ENCODE measurements around the gene CA14.
A peak's percentile ranks its signal among the peaks of the same experiment; 100 is the strongest.
"Not testable (repeated sequence)": the region's sequence is repeated elsewhere in the genome, so short reads cannot be mapped to it uniquely, and the experiment has no call there.

CA14 gene

GRCh38 chr1:150257624-150258585, at the start of gene CA14:
CA14 (plus strand) TSS chr1:150257774; CDS start chr1:150258129, 355 bp downstream.
- no peak for DNase-seq

GRCh38 chr1:150208460-150208859, 49.1 kb upstream of the CA14 start:
- DNase-seq, result not testable (repeated sequence)

GRCh38 chr1:150210091-150210490, 47.5 kb upstream of the CA14 start:
- no peak for DNase-seq

DNA sequence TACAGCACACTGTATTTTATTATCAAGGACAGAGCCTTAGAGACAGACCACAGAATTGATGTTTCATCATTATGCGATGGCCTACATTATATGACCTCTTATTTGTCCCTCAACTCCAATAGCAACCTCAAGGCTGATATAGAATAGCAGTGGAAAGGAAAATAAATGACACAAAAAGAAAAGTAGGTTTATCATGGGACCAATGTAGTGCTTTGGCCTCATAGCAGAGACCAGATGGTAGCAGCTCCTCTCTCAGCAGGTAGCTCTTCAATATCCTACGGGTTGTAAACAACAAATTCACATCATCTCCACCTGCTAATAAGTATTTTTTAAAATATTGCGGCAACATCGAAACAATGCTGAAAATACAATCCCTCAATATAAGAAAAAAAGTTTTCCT, 46.9 kb upstream of the CA14 start:
- no peak for DNase-seq

GRCh38 chr1:150212070-150212469, 45.5 kb upstream of the CA14 start:
- no peak for DNase-seq

GRCh38 chr1:150213170-150214098, 44.1 kb upstream of the CA14 start:
- peak; percentile 98 for DNase-seq

DNA sequence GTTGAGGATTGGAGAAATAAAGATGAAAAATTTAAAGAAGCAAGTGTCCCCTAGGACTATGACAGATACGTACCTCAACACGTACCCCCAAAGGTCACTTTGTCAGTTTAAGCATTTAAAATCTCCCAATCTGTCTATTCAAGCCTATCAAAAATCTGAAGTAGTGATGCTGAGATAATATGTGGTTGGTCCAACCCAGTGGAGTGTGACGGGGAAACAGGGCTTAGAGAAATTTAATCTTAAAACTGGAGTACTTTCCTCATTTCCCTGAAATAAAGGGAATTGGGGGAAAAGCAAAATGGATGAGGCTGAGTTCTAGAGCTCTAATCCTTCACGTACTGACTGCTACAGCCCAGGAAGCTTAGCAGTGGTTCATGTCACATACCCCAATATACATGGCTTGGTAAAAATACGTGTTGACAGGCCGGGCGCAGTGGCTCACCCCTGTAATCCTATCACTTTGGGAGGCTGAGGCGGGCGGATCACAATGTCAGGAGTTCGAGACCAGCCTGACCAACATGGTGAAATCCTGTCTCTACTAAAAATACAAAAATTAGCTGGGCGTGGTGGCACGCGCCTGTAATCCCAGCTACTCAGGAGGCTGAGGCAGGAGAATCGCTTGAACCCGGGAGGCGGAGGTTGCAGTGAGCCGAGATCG, 43.3 kb upstream of the CA14 start:
- not testable (repeated sequence) for DNase-seq

GRCh38 chr1:150215855-150216254, 41.7 kb upstream of the CA14 start:
- DNase-seq, result not testable (repeated sequence)

DNA sequence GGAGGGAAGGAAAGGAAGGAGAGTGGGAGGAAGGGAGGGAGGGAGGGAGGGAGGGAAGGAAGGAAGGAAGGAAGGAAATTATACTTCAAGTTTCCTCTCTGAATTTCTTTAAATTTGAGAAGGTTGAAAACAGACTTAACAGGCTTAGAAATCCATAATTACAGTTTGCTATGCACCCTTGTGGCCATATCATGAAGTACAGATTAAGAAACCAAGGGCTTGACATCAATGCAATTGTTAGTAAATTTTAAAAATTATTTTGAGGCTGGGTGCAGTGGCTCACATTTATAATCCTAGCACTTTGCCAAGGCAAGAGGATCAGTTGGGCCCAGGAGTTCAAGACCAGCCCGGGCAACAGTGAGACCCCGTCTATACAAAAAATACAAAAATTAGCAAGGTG, 36.0 kb upstream of the CA14 start:
- DNase-seq, result no peak

- no peak for DNase-seq
Measured at GRCh38 chr1:150224983-150225382, 32.6 kb upstream of the CA14 start.

DNA sequence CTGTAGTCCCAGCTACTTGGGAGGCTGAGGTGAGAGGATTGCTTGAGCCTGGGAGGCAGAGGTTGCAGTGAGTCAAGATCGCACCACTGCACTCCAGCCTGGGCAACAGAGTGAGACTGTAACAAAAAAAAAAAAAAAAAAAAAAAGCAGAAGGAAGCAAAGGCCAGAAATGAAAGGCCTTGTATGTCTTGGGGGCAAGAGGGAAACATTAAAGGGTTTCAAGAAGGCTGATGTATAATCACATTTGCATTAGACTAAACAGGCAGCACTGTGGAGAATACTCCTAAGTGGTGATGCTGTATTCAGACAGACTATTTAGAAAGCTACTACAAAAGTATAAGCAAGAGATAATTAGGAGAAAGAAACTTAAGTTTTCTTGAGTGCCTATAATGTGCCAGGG, 32.0 kb upstream of the CA14 start:
- no peak for DNase-seq

GRCh38 chr1:150226486-150226885, 31.1 kb upstream of the CA14 start:
- DNase-seq, result no peak

GRCh38 chr1:150227228-150227627, 30.3 kb upstream of the CA14 start:
- DNase-seq, result no peak

- DNase-seq, result not testable (repeated sequence)
Measured at GRCh38 chr1:150228246-150228645, 29.3 kb upstream of the CA14 start.

DNA sequence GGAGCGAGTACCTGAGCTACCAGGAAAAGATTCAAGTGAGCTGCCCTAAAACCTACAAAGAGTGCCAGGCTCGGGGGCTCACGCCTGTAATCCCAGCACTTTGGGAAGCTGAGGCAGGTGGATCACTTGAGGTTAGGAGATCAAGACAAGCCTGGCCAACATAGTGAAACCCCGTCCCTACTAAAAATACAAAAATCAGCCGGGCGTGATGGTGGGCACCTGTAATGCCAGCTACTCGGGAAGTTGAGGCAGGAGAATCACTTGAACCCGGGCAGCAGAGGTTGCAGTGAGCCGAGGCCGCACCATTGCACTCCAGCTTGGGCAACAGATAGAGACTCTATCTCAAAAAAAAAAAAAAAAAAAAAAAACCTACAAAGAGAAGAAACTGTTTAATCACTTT, 24.7 kb upstream of the CA14 start:
- DNase-seq, result not testable (repeated sequence)

DNA sequence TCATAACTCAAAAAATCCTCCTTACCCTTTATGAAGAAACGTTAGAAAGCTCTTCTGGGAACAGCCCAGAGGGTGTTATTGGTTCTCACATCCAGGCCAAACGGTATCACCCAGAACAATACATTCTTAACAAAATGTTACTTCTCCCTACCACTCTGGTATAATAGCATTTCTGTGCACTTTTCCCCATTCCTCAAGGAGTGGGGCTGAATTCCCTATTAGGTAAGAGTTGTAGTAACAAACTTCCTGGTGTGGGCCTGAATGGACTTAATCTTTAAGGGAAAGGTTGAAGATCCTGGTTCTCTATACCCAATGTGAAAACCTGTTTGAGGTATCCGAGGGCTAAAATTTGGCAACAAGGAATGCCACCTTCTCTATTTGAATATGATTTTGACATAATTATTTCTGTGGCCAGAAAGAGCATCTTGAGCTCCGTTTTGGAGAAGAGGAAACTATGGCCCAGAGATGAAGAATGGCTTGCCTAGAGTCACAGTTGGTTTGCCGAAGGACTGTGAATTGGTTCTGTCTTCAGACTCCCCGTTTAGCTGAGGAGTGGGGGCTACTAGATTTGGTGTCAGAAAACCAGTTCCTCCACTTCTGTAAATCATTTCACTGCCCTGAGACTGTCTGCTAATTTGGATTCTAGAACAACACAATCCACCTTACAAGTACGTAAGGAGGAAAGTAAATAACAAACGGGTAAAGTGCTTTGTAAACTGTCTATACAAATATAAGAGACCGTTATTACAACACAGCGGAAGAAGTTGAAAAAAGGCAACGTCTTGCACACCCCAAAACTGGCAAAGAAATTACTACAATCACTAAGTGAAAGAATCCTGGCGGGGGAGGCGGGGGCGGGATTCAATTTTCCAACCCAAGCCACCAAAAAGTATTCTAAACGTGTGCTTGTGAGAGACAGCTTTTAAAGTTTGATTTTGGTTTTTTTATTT, 23.9 kb upstream of the CA14 start:
- DNase-seq, result no peak

DNA sequence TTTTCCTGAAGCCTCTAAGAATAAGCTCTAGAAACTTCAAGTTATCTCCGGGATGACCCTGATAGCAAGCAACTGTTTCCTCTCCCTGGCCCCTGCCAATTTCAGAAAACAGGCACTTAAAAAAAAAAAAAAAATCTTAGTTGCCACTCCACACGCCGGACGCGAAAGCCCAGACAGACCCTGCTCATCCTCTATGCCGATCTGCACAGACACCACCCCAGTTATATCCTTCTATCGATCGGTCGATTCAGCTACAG, 23.3 kb upstream of the CA14 start:
- DNase-seq, result no peak

DNA sequence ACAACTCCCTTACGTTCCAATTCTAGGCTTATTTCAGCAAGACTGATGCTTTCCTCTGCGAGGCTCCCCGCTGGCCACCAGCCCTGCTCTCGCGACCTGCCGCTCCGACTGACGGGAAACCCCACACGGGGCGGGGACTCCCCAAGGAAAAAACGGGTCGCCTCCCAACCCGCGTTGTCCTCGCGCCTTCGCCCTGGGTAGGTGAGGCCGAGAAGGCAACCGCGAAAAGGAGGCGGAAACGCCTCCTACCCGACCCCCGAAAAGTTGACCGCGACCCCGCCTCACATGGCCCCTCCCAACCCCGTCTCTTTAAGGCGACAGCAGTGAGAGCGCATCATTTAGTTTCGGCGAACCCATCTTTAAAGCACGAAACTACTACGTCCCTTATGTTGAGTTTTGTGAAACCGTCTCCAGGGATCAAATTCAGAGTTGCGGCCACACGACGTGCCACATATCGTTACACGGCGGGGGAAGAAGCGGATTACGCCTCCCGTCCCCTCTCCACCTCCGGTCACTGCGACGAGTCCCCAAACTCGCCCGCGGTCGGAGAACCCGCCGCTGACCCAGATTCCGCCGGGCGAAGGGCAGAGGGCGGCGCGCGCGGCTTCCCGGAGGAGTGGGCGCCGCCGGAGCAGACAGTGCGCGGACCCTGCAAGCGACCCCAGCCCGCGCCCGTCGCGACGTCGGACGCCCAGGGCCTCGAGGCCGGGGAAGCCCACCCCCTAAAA, 22.8 kb upstream of the CA14 start:
- peak; percentile 87 for DNase-seq

GRCh38 chr1:150235294-150235851, 22.2 kb upstream of the CA14 start:
- no peak for DNase-seq

- DNase-seq, result peak; percentile 99
Measured at GRCh38 chr1:150235852-150236613, 21.5 kb upstream of the CA14 start, which contains the start of gene ANP32E. ANP32E (minus strand) TSS chr1:150236112; CDS start chr1:150235786, 326 bp downstream.
